Pancreas (tissue), 10 donors: ENCODE data around the gene PIK3C2B. TPM values are rescaled to one million over a fixed set of nuclear protein-coding genes. Genes with fewer than 3 reads are reported as not detected.

Experiments
- ATAC-seq, 4 donors: fragments of 200-7000 bp; cut with Tn5 transposase; one replicate each; pipeline versions ENCODE4 v1.8.0 to v1.9.1; 2020; ENCODE audit warnings: mild to moderate bottlenecking in 4 of 4, moderate library complexity in 4 of 4
- DNase-seq, 6 donors: peaks; one replicate each; pipeline ENCODE4 v3.0.0-alpha.2; 2020
- FAIRE-seq: peaks from 2 replicates; lab custom pipeline; 2012; peaks lifted over from hg19 to GRCh38; lab: Jason Lieb, UNC
- H3K27ac ChIP-seq, 4 donors: fragments of 200-600 bp; sonication (generic); 1 replicate in 3 of 4; 2 replicates in 1 of 4; pipeline versions ENCODE4 v1.5.0 to v1.8.0; 2020
- H3K27me3 ChIP-seq, 4 donors: fragments of 200-600 bp; one replicate each; pipeline ENCODE4 v1.8.0; 2021
- H3K36me3 ChIP-seq, 3 donors: fragments of 200-600 bp; sonication (generic) in 1 of 3; one replicate each; pipeline versions ENCODE4 v1.5.0 to v1.8.0; 2020 to 2021
- H3K4me1 ChIP-seq, 3 donors: fragments of 200-600 bp; one replicate each; pipeline ENCODE4 v1.8.0; 2021
- H3K4me3 ChIP-seq, 4 donors: fragments of 200-600 bp; sonication (generic) in 2 of 4; one replicate each; pipeline versions ENCODE4 v1.5.0 to v1.8.0; 2020 to 2021
- H3K9me3 ChIP-seq, 4 donors: fragments of 200-600 bp; one replicate each; pipeline ENCODE4 v1.8.0; 2021
- WGBS, 2 donors: extraction: QIAGEN DNeasy Blood & Tissue Kit; methylation state at CpG; one replicate each; pipeline ENCODE4 v1.1.7; 2013; 5-methylcytosine and 5-hydroxymethylcytosine counted together
- intact Hi-C, 3 donors: fragments of 100-400 bp; cut with DNase I; formaldehyde crosslinking; loops; one replicate each; pipeline versions ENCODE4 v1.11.1 to v1.14.2; 2022
- polyA plus RNA-seq, 2 donors: library from polyadenylated mRNA; stranded (reverse); fragments of 200-250 nt; gene quantifications; one replicate each; pipeline ENCODE4 v1.2.3, GENCODE V29; 2013
- total RNA-seq, 6 donors: library from RNA; stranded (reverse); fragmentation: NEBNext Ultra II Directional in 4 of 6; extraction: Animal tissue kit (Norgen Biotek cat#: 25700) in 4 of 6; gene quantifications; one replicate each; pipeline versions ENCODE4 v1.2.1 to v1.2.4, GENCODE V29; 2021 to 2023
- TF ChIP-seq, protein P1 (sequence below), 4 donors: fragments of 200-600 bp; sonication (generic) in 3 of 4; IDR thresholded peaks; one replicate each; pipeline versions ENCODE4 v1.5.0 to v1.8.0; 2021; ENCODE audit warnings: antibody characterized with exemption in 4 of 4
- donor health status: healthy with polysubstance abuse.
- donor health status: DM: no; HTN: no; CAD: no; lungs with moderate emphysema.
- donor health status: DM: no; HTN: no; CAD: no.
- donor health status: control.
- donor health status: control.
- donor health status: Bipolar disorder and iron deficiency.
- donor health status: DM: yes; HTN: yes; CAD: no.
- donor health status: DM: no; HTN: no; CAD: no.
- donor health status: DM: no; HTN: no; CAD: no.
- donor health status: DM: yes; HTN: yes; CAD: no.

The PIK3C2B gene, protein sequence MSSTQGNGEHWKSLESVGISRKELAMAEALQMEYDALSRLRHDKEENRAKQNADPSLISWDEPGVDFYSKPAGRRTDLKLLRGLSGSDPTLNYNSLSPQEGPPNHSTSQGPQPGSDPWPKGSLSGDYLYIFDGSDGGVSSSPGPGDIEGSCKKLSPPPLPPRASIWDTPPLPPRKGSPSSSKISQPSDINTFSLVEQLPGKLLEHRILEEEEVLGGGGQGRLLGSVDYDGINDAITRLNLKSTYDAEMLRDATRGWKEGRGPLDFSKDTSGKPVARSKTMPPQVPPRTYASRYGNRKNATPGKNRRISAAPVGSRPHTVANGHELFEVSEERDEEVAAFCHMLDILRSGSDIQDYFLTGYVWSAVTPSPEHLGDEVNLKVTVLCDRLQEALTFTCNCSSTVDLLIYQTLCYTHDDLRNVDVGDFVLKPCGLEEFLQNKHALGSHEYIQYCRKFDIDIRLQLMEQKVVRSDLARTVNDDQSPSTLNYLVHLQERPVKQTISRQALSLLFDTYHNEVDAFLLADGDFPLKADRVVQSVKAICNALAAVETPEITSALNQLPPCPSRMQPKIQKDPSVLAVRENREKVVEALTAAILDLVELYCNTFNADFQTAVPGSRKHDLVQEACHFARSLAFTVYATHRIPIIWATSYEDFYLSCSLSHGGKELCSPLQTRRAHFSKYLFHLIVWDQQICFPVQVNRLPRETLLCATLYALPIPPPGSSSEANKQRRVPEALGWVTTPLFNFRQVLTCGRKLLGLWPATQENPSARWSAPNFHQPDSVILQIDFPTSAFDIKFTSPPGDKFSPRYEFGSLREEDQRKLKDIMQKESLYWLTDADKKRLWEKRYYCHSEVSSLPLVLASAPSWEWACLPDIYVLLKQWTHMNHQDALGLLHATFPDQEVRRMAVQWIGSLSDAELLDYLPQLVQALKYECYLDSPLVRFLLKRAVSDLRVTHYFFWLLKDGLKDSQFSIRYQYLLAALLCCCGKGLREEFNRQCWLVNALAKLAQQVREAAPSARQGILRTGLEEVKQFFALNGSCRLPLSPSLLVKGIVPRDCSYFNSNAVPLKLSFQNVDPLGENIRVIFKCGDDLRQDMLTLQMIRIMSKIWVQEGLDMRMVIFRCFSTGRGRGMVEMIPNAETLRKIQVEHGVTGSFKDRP (N-terminal part only)
- 10 to 100 TPM in 3 of 6 donors, 1 to 10 TPM in 3; 8.7 to 17.5 (median 9.7) TPM for total RNA-seq
- polyA plus RNA-seq = 10 to 100 TPM in 1 of 2 donors, 1 to 10 TPM in 1; 5.4 to 13.1 TPM

DNA sequence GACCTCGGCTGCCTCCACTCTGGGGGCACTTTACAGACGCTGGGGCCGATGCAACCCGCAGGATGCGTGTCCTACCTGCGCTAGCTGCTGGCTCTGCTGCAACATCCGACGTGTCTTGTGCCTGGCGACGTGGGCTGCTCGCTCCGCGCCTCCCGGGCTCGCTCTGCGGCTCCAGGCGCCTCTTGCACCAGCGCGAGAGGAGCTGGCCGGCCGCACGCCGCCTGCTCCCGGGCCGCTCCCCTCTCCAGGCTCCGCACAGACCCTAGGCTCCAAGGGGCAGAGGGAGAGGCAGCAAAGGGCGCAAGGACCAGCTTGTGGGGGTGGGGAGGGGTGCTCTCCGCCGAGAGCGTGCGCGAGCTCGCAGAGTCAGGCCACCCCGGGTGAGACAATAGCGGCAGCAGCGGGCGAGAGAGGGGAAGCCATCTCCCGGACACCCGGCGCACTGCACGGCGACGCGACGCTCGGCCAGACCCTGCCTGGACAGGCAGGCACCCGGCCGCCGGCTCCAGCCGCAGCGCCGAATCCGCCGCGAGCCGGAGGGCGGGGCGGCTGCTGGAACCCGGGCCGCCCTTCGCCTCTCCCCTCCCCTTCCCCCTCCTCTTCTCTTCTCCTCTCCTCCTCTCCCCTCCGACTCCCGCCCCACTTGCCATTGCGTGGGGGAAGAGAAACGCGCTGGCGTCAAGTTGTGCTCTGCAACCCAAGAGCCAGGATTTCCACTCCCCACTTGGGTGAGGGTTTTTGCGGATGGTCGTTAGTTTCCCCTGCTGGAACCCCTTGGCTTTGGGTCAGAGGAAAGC, at the start of gene PIK3C2B:
PIK3C2B (minus strand) TSS at position 525 of the 797 bp plus-strand sequence. CDS start 25,003 bp downstream, outside the sequence.
- Histone ChIP-seq H3K27me3 (no peaks in the 10 kb centered on the region), H3K9me3 (no peaks in the 10 kb centered on the region), H3K4me3 (peak within 1 kb of the TSS; percentile 62 to 72 (median 64)), H3K4me1 (peaks cover 8 to 12% (median 10%) of the 10 kb centered on the region in 3 donors), H3K36me3 (no peaks in the 10 kb centered on the region), H3K27ac (peak within 1 kb of the TSS; percentile 85 to 91 (median 88))
- ATAC-seq (peak; percentile 78 to 90 (median 89)), FAIRE-seq (no peak), DNase-seq (peak; percentile 75 to 93 (median 84))
- intact Hi-C loops = loop anchor here (2.0 to 10.0 kb wide), 3 partner anchors 42 to 50 kb away; no protein-coding TSS in a partner anchor
- TF ChIP-seq, protein P1, sequence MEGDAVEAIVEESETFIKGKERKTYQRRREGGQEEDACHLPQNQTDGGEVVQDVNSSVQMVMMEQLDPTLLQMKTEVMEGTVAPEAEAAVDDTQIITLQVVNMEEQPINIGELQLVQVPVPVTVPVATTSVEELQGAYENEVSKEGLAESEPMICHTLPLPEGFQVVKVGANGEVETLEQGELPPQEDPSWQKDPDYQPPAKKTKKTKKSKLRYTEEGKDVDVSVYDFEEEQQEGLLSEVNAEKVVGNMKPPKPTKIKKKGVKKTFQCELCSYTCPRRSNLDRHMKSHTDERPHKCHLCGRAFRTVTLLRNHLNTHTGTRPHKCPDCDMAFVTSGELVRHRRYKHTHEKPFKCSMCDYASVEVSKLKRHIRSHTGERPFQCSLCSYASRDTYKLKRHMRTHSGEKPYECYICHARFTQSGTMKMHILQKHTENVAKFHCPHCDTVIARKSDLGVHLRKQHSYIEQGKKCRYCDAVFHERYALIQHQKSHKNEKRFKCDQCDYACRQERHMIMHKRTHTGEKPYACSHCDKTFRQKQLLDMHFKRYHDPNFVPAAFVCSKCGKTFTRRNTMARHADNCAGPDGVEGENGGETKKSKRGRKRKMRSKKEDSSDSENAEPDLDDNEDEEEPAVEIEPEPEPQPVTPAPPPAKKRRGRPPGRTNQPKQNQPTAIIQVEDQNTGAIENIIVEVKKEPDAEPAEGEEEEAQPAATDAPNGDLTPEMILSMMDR (IDR thresholded peaks at IDR 0.05) = peak; percentile 15 to 46 (median 25)
- 0% methylated on average over 52 to 69 of the region's 69 CpGs for WGBS, 2 donors

DNA sequence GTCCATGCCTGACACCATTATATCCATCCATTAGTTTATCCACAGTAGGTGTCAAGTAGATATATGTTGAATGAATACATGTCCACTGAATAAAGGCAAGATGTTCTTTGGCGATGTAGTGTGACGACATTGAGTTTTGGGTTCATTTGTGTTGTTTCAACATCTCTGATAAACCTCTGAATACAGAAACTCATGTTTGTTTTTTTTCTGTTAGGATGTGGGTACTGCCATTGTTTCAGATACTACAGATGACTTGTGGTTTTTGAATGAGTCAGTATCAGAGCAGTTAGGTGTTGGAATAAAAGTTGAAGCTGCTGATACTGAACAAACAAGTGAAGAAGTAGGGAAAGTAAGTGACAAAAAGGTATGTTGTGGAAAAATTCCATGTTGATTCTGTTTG, 49.7 kb upstream of the PIK3C2B start:
- intact Hi-C loops = no loop called here
- Histone ChIP-seq H3K36me3 (peaks cover 0 to 63% (median 36%) of the 10 kb centered on the region in 3 donors), H3K27me3 (no peaks in the 10 kb centered on the region), H3K9me3 (no peaks in the 10 kb centered on the region), H3K27ac (no peak overlapping the region), H3K4me1 (peaks cover 0 to 5% (median 2%) of the 10 kb centered on the region in 3 donors), H3K4me3 (no peak overlapping the region)
- FAIRE-seq = no peak
- 90 to 92% methylated on average over 2 of the region's 2 CpGs for WGBS, 2 donors
- no peak for ATAC-seq
- TF ChIP-seq, protein P1 (IDR thresholded peaks at IDR 0.05) = no peak
- DNase-seq = no peak

DNA sequence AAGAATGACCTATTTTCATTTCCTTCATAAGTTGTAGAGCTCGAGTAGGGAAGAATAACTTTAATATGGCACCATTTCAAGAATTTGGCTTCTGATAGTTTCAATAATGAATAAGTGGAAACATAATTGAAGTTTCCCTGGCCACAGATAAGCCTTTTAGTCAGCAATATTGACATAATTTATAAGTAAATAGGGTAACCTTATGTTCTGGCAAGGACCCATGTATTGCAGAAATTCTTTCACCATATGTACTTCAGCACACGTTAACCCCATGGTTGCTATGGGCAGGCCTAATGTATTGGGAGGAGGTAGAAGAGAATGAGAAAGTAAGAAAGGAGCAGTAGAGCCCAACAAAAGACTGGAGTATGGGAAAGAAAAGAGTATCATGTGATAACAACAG, 47.0 kb upstream of the PIK3C2B start:
- intact Hi-C loops = no loop called here
- Histone ChIP-seq H3K27ac (no peak overlapping the region), H3K4me3 (no peak overlapping the region), H3K27me3 (no peaks in the 10 kb centered on the region), H3K4me1 (peaks cover 0 to 5% (median 2%) of the 10 kb centered on the region in 3 donors), H3K36me3 (peaks cover 0 to 61% (median 33%) of the 10 kb centered on the region in 3 donors), H3K9me3 (no peaks in the 10 kb centered on the region)
- 25 to 34% methylated on average over 2 of the region's 2 CpGs for WGBS, 2 donors
- TF ChIP-seq, protein P1 (IDR thresholded peaks at IDR 0.05) = no peak
- FAIRE-seq (no peak), DNase-seq (no peak), ATAC-seq (peak in 1 of 4 donors; percentile 35)

DNA sequence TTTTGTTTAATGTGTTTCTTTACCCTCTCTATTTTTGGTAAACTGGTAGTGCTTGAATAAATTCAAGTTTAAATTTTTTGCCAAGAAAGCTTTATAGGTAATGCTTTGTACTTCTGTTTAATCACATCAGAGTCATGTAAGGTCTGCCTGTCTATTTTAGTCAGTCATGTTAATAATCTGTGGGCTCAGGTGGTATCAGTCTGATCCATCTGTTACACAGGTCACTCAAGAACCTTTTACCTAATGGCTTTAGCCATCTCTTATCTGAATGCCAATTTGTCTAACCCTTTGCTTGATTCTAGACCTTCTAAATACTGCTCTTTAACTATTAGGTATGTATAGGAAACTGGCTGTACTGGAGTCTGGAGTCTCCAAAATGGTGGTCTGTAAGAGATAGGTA, 38.2 kb upstream of the PIK3C2B start:
- intact Hi-C loops = no loop called here
- DNase-seq = no peak
- peak in 1 of 4 donors; percentile 46 for ATAC-seq
- Histone ChIP-seq H3K27ac (no peak overlapping the region), H3K4me3 (no peak overlapping the region), H3K27me3 (no peaks in the 10 kb centered on the region), H3K9me3 (no peaks in the 10 kb centered on the region), H3K36me3 (peaks cover 0 to 47% (median 34%) of the 10 kb centered on the region in 3 donors), H3K4me1 (peaks cover 0 to 12% (median 8%) of the 10 kb centered on the region in 3 donors)
- TF ChIP-seq, protein P1 (IDR thresholded peaks at IDR 0.05) = no peak
- FAIRE-seq = no peak
